GM18909 (cell line): ENCODE measurements around the gene GLB1L3.
"Not testable (repeated sequence)": the region's sequence is repeated elsewhere in the genome, so short reads cannot be mapped to it uniquely, and the experiment has no call there.

Source experiments
- ATAC-seq: cut with Tn5 transposase; IDR thresholded peaks from one replicate; pipeline ENCODE4 v1.9.1; 2021; ENCODE audit warnings: mild to moderate bottlenecking; ENCODE audit not compliant: unreplicated experiment, poor library complexity

GLB1L3 gene

DNA sequence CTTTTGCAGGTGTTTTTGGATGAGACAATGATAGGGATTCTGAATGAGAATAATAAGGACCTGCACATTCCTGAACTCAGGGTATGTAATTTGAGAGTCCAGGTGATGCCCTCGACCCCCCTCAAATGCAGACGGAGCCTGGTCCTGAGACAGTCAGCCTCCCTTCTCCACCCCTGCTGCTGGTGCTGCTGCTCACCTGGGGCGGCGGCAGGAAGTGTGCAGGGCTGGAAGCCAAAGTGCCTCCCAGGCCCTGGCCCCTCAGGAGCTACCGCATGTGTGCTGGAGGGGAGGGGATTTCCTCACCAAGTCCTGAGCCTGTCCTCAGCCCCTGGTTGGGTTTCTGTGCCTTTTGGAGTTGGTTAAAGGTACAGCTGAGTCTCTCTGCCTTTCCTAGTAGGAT is 36.6 kb downstream of the GLB1L3 start:
- ATAC-seq: no peak

DNA sequence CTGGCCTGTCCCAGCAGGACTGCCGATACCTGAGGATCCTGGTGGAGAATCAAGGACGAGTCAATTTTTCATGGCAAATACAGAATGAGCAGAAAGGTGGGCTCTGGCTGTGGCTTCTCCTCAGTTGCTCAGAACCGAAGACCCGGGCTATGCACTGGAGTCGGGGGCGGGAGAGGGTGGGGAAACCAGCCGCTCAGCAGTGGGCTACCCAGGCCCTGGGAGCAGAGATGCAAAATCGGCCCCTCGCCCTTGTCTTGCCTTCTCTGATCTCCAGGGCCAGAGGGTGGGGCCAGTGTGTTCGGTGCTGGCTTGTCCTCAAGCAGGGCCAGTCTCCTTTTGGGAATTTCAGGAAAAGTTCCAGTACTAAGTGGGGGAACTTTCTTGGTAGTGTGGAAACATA is 37.2 kb downstream of the GLB1L3 start:
- no peak for ATAC-seq

DNA sequence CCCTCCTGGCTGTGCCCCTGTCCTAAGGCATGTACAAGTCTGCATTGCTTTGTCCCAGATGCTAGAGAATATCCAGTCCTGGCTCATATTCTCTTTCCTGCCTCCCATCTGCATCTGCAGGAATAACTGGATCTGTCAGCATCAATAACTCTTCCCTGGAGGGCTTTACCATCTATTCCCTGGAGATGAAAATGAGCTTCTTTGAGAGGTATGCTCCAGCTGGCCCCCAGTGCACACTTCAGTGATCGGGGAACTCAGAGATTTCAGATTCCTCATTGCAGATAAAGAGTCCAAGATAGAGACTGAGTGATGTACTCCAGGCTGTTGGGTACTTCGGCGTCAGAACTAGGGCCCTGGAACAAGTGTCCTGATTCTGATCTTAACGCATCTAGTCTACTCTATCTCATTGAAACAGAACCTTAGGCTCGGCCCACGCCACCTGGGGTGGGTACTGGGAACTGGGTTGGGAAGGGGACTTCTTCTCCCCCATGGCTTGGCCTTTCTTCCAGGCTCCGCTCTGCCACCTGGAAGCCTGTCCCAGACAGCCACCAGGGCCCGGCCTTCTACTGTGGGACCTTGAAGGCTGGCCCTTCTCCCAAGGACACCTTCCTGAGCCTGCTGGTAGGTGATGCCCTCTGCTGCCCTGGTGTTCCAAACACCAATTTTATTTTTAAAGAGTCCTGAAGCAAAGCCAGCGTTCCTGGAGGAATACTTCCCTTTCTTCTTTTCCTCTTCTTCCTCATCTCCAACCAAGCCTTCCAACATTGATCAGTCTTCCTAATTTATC is 37.8 kb downstream of the GLB1L3 start:
- no peak for ATAC-seq

GRCh38 chr11:134317103-134317502 is 40.9 kb downstream of the GLB1L3 start:
- ATAC-seq: no peak

DNA sequence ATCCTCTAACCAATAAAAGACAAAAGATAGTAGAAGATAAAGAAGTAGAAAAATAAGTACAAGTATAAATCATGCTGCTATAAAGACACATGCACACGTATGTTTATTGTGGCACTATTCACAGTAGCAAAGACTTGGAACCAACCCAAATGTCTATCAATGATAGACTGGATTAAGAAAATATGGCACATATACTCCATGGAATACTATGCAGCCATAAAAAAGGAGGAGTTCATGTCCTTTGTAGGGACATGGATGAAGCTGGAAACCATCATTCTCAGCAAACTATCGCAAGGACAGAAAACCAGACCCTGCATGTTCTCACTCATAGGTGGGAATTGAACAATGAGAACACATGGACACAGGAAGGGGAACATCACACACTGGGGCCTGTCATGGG is 45.2 kb downstream of the GLB1L3 start:
- not testable (repeated sequence) for ATAC-seq

DNA sequence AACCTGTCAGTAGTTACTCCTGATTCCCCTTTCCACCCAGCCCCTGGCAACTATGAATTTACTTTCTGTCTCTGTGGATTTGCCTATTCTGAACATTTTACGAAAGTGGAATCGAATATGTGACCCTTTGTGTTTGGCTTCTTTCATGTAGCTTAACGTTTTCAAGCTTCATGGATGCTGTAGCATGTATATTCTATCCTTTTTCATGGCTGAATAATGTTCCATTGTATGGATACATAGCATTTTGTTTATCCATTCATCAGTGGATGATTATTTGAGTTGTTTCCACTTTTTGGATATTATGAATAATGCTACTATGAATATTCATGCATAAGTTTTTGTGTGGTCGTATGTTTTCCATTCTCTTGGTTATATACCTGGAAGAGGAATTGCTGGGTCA is 46.4 kb downstream of the GLB1L3 start:
- no peak for ATAC-seq

DNA sequence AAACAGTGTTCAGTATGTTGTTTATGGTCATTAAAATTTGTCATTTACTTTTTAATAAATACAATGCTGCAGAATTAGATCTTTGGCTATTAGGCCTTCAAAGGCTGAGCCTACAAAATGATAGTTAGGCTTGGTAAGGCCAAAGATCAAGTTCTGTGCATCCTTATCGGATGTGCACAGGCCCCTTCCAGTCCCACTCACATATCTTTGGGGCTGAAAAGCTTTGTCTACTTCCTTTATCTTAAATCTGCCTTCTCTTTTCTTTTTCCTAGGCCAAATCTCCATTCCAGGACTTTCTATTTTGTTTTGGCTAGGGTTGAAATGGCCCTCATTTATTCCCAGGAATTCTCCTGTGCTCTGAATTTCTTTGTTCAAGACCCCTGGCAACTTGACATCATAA is 52.3 kb downstream of the GLB1L3 start:
- ATAC-seq: no peak

- ATAC-seq: no peak
Measured at GRCh38 chr11:134330611-134331353, 54.6 kb downstream of the GLB1L3 start.

DNA sequence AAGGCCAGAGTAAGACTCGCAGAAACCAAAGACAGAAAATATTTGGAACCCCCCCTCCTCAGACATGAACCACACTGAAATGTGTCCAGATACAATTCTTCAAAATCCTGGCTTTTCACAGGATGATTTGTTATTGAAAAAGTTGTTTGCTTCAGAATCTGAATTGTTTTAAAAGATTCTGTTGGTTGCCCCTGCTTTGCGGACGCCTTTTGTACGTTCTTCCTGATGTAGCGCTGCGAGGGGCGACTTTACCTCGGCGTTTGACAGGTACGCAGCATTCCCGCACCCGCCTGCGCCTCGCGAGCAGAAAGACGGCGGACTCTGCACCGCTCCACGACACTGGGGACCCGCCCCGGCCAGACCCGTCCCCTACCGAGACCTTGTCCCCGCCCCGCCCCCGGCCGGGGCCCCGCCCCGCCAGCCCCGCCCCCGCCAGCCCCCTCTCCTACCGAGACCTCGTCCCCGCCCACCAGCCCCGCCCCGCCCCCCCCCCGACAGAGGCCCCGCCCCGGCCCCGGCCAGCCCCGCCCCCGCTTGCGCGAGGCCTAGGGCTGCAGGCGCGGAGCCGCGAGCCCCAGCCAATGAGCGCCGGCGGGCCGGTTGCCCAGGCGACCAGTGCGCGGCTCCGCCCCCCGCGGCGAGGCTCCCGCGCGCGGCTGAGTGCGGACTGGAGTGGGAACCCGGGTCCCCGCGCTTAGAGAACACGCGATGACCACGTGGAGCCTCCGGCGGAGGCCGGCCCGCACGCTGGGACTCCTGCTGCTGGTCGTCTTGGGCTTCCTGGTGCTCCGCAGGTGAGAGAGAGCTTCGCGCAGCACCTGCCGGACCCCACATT is 55.4 kb downstream of the GLB1L3 start, which contains the start of gene GLB1L2:
GLB1L2 (plus strand) TSS at position 635 of the 835 bp plus-strand sequence; CDS start at position 709, 74 bp downstream.
- ATAC-seq: peak; percentile 72

DNA sequence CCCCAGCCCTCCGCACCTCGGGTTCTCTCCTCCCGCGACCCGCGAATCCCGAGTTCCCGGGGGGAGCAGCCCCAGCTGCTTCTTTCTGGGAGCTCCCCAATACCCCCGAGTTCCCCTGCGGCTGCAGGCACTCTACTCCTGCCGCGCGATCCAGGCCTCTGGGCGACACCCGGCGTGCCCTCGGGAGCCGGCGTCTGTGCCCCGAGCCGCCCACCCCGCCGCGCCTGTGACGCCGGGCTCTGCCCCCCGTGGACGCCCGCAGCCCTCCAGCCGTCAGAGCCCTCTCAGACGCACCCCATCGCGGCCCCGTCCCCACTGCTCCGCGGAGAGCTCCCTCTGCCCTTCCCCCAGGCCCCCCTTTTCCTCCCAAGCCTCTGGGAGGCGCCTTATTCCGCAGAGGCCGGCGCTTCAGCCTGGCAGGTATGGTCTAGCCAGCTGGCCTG is 56.0 kb downstream of the GLB1L3 start:
- ATAC-seq: peak; percentile 31

- no peak for ATAC-seq
Measured at GRCh38 chr11:134332782-134333181, 56.6 kb downstream of the GLB1L3 start.

- ATAC-seq: no peak
Measured at GRCh38 chr11:134333312-134333711, 57.1 kb downstream of the GLB1L3 start.

GRCh38 chr11:134333946-134334345 is 57.8 kb downstream of the GLB1L3 start:
- ATAC-seq: no peak

GRCh38 chr11:134334796-134335571 is 58.8 kb downstream of the GLB1L3 start:
- ATAC-seq: no peak

DNA sequence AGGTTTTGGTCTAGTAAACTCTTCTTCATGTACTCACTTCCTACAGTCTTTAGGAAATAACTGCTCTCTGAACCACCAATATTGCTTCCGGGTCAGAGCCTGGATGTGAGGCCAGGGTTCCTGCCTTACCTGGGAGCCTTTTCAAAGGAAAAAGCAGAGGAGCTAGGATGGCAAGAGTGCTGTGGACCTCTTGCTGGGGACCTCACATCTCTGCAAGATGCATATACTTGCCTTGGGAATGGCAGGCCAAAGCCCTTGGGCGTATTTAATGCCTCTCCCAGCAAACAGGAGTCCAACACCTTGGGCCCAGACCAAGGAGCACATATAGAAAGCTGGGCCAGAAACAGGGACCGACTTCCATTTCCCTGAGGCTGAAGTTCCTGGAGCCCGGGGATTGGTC is 60.9 kb downstream of the GLB1L3 start:
- no peak for ATAC-seq

DNA sequence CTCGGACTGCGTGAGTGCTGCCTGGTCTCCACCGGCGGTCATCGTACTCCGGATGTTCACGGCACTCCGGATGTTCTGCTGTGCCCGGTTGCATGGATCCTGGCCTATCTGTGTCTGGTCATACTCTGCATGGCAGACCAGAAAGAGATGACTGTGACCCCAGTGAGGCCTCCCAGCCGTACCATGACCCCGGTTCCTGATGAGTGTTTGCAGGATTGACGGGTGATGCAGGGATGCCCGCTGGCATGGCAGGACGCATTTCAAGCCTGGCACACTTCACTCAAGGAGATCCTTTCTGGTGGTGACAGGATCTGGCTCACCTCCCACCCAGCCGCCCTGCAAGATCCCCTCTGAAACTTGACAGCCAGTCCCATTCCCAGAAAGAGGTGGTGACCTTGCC is 61.9 kb downstream of the GLB1L3 start:
- no peak for ATAC-seq

- no peak for ATAC-seq
Measured at GRCh38 chr11:134338654-134339053, 62.5 kb downstream of the GLB1L3 start.

GRCh38 chr11:134339756-134340155 is 63.6 kb downstream of the GLB1L3 start:
- no peak for ATAC-seq

DNA sequence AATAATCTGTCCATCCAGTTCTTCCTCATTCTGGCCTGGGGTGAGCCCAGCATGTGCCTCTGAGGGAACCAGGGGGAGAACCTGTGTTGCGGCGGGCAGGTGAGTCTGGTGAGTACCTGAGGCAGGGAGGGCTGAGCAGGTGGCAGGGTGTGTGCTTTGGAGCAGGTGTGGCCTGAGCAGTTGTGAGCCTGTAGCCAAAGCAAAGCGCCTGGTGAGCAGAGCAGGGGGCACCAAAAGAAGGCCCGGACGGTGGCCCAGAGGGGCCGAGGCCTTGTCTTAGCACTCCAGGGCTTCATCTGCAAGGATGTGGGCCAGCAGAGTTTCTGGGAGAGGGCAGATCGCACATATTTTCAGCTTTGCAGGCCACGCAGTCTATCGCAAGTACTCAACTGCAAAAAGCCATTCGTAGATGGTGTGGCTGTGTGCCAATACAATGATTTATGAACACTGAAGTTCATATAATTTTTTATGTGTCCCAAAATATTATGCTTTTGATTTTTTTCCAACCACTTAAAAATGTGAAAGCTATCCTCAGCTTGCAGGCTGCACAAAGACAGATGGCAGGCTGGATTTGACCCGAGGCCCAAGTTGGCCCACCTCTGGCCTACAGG is 64.3 kb downstream of the GLB1L3 start:
- no peak for ATAC-seq
